OCI-LY3 (cell line): ENCODE measurements around the gene MYL3.

ENCODE experiments used
- CTCF ChIP-seq: fragments of 200-600, 300-600 bp; sonication (generic); IDR thresholded peaks from 2 replicates; pipeline ENCODE4 v1.5.1; 2014; ENCODE audit warnings: antibody characterized with exemption, low read length, low read depth
- EZH2phosphoT487 ChIP-seq: fragments of 200-600 bp; shearing (Covaris generic); IDR thresholded peaks from 2 replicates; pipeline ENCODE4 v1.6.1; 2018; ENCODE audit warnings: antibody characterized with exemption, mixed run types, low read depth

- TF ChIP-seq CTCF (no peak), EZH2phosphoT487 (no peak)
Observed at GRCh38 chr3:46877406-46878125, 14.3 kb upstream of the MYL3 start, which contains the start of gene PTH1R.
